GM12892 (cell line): ENCODE measurements around the gene ERVW-1.

Source experiments
- POLR2A ChIP-seq: IDR thresholded peaks from 2 replicates; pipeline ENCODE4 v1.6.1; 2011; ENCODE audit warnings: low read depth, low read length, control low read depth
- TAF1 ChIP-seq: IDR thresholded peaks from 2 replicates; pipeline ENCODE4 v1.6.1; 2011; ENCODE audit warnings: low read depth, mild to moderate bottlenecking, control low read depth, low read length, borderline replicate concordance

DNA sequence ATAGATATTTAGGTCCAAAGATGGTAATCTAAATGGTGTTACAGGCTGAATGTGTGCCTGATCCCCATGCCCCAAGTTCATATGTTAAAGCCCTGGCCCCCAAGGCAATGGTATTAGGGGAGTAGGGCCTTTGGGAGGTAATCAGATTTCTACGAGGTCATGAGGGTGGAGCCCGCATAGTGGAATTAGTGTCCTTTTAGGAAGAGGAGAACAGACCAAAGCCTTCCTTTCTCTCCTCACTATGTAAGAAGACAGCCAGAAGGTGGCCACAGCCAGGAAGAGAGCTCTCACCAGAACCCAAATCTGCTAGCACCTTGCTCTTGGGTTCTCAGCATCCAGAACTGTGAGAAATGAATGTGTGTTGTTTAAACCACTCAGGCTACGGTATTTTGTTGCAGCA lies 15.2 kb downstream of the ERVW-1 start:
- TF ChIP-seq TAF1: no peak
- TF ChIP-seq POLR2A: no peak
